Pancreas (tissue), 10 donors: ENCODE data around the gene ALKBH8. TPM values are rescaled to one million over a fixed set of nuclear protein-coding genes. Genes with fewer than 3 reads are reported as not detected.
"Not testable (repeated sequence)": the region's sequence is repeated elsewhere in the genome, so short reads cannot be mapped to it uniquely, and the experiment has no call there.

Experiments
- ATAC-seq, 4 donors: fragments of 200-7000 bp; cut with Tn5 transposase; one replicate each; pipeline versions ENCODE4 v1.8.0 to v1.9.1; 2020; ENCODE audit warnings: mild to moderate bottlenecking in 4 of 4, moderate library complexity in 4 of 4
- DNase-seq, 6 donors: peaks; one replicate each; pipeline ENCODE4 v3.0.0-alpha.2; 2020
- FAIRE-seq: peaks from 2 replicates; lab custom pipeline; 2012; peaks lifted over from hg19 to GRCh38; lab: Jason Lieb, UNC
- H3K27ac ChIP-seq, 4 donors: fragments of 200-600 bp; sonication (generic); 1 replicate in 3 of 4; 2 replicates in 1 of 4; pipeline versions ENCODE4 v1.5.0 to v1.8.0; 2020
- H3K27me3 ChIP-seq, 4 donors: fragments of 200-600 bp; one replicate each; pipeline ENCODE4 v1.8.0; 2021
- H3K36me3 ChIP-seq, 3 donors: fragments of 200-600 bp; sonication (generic) in 1 of 3; one replicate each; pipeline versions ENCODE4 v1.5.0 to v1.8.0; 2020 to 2021
- H3K4me1 ChIP-seq, 3 donors: fragments of 200-600 bp; one replicate each; pipeline ENCODE4 v1.8.0; 2021
- H3K4me3 ChIP-seq, 4 donors: fragments of 200-600 bp; sonication (generic) in 2 of 4; one replicate each; pipeline versions ENCODE4 v1.5.0 to v1.8.0; 2020 to 2021
- H3K9me3 ChIP-seq, 4 donors: fragments of 200-600 bp; one replicate each; pipeline ENCODE4 v1.8.0; 2021
- CTCF ChIP-seq, 4 donors: fragments of 200-600 bp; sonication (generic) in 3 of 4; IDR thresholded peaks; one replicate each; pipeline versions ENCODE4 v1.5.0 to v1.8.0; 2021; ENCODE audit warnings: antibody characterized with exemption in 4 of 4
- WGBS, 2 donors: extraction: QIAGEN DNeasy Blood & Tissue Kit; methylation state at CpG; one replicate each; pipeline ENCODE4 v1.1.7; 2013; 5-methylcytosine and 5-hydroxymethylcytosine counted together
- intact Hi-C, 3 donors: fragments of 100-400 bp; cut with DNase I; formaldehyde crosslinking; loops; one replicate each; pipeline versions ENCODE4 v1.11.1 to v1.14.2; 2022
- polyA plus RNA-seq, 2 donors: library from polyadenylated mRNA; stranded (reverse); fragments of 200-250 nt; gene quantifications; one replicate each; pipeline ENCODE4 v1.2.3, GENCODE V29; 2013
- total RNA-seq, 6 donors: library from RNA; stranded (reverse); fragmentation: NEBNext Ultra II Directional in 4 of 6; extraction: Animal tissue kit (Norgen Biotek cat#: 25700) in 4 of 6; gene quantifications; one replicate each; pipeline versions ENCODE4 v1.2.1 to v1.2.4, GENCODE V29; 2021 to 2023
- donor health status: healthy with polysubstance abuse.
- donor health status: DM: no; HTN: no; CAD: no; lungs with moderate emphysema.
- donor health status: DM: no; HTN: no; CAD: no.
- donor health status: control.
- donor health status: control.
- donor health status: Bipolar disorder and iron deficiency.
- donor health status: DM: yes; HTN: yes; CAD: no.
- donor health status: DM: no; HTN: no; CAD: no.
- donor health status: DM: no; HTN: no; CAD: no.
- donor health status: DM: yes; HTN: yes; CAD: no.

Gene ALKBH8
- total and polyA plus RNA-seq, 8 donors = 2.2 to 3.9 (median 3.0) TPM

- ATAC-seq (no peak), FAIRE-seq (no peak), DNase-seq (no peak)
- 91% methylated on average over 4 of the region's 4 CpGs for WGBS, 2 donors
- no peak overlapping the region for H3K4me3 ChIP-seq
- peaks cover 0 to 6% (median 0%) of the 10 kb centered on the region in 3 donors for H3K36me3 ChIP-seq
- no peaks in the 10 kb centered on the region for H3K9me3 ChIP-seq
- H3K27me3 ChIP-seq = no peaks in the 10 kb centered on the region
- intact Hi-C loops = no loop called here
- no peak overlapping the region for H3K27ac ChIP-seq
- H3K4me1 ChIP-seq = no peaks in the 10 kb centered on the region
- no peak for TF ChIP-seq CTCF (IDR thresholded peaks at IDR 0.05)
These were observed 17.6 kb downstream of the ALKBH8 start for GRCh38 chr11:107547961-107548360.

- Histone ChIP-seq H3K9me3 (no peaks in the 10 kb centered on the region), H3K4me1 (no peaks in the 10 kb centered on the region), H3K36me3 (no peaks in the 10 kb centered on the region), H3K4me3 (no peak overlapping the region), H3K27me3 (no peaks in the 10 kb centered on the region), H3K27ac (no peak overlapping the region)
- intact Hi-C loops = no loop called here
- no peak for FAIRE-seq
- WGBS, 2 donors = 63 to 64% methylated on average over 1 of the region's 1 CpG
- no peak for TF ChIP-seq CTCF (IDR thresholded peaks at IDR 0.05)
- DNase-seq = no peak
- peak in 1 of 4 donors; percentile 30 for ATAC-seq
These were observed 20.4 kb downstream of the ALKBH8 start for GRCh38 chr11:107545101-107545514.

- H3K4me1 ChIP-seq = no peaks in the 10 kb centered on the region
- DNase-seq (no peak), FAIRE-seq (no peak), ATAC-seq (no peak)
- no peak overlapping the region for H3K27ac ChIP-seq
- intact Hi-C loops = no loop called here
- no peak overlapping the region for H3K4me3 ChIP-seq
- no peaks in the 10 kb centered on the region for H3K9me3 ChIP-seq
- H3K36me3 ChIP-seq = no peaks in the 10 kb centered on the region
- 72 to 79% methylated on average over 3 of the region's 3 CpGs for WGBS, 2 donors
- no peaks in the 10 kb centered on the region for H3K27me3 ChIP-seq
- TF ChIP-seq CTCF (IDR thresholded peaks at IDR 0.05) = no peak
These were observed 26.7 kb downstream of the ALKBH8 start for GRCh38 chr11:107538821-107539220.

GRCh38 chr11:107538239-107538638 lies 27.3 kb downstream of the ALKBH8 start:
- Histone ChIP-seq H3K4me3 (no peak overlapping the region), H3K27me3 (no peaks in the 10 kb centered on the region), H3K27ac (no peak overlapping the region), H3K9me3 (no peaks in the 10 kb centered on the region), H3K4me1 (no peaks in the 10 kb centered on the region), H3K36me3 (no peaks in the 10 kb centered on the region)
- intact Hi-C loops = no loop called here
- ATAC-seq = no peak
- FAIRE-seq = peak; percentile 49
- DNase-seq = no peak
- TF ChIP-seq CTCF (IDR thresholded peaks at IDR 0.05) = no peak

- intact Hi-C loops, H3K9me3 ChIP-seq, H3K4me1 ChIP-seq, ATAC-seq, H3K36me3 ChIP-seq, H3K27ac ChIP-seq, H3K4me3 ChIP-seq, H3K27me3 ChIP-seq, FAIRE-seq, DNase-seq: not testable (repeated sequence)
These were observed 28.4 kb downstream of the ALKBH8 start for GRCh38 chr11:107537155-107537554.

- H3K4me1 ChIP-seq = no peaks in the 10 kb centered on the region
- intact Hi-C loops = no loop called here
- no peaks in the 10 kb centered on the region for H3K9me3 ChIP-seq
- ATAC-seq (no peak), DNase-seq (no peak), FAIRE-seq (no peak)
- TF ChIP-seq CTCF (IDR thresholded peaks at IDR 0.05) = no peak
- WGBS, 2 donors = 94 to 96% methylated on average over 3 of the region's 3 CpGs
- no peak overlapping the region for H3K27ac ChIP-seq
- H3K36me3 ChIP-seq = no peaks in the 10 kb centered on the region
- H3K4me3 ChIP-seq = no peak overlapping the region
- no peaks in the 10 kb centered on the region for H3K27me3 ChIP-seq
These were observed 39.3 kb downstream of the ALKBH8 start for GRCh38 chr11:107526197-107526596.
